ENCODE measurements around the gene SMU1.

Gene SMU1

GRCh38 chr9:33044677-33045282 lies 31.7 kb downstream of the SMU1 start:
- DNase-seq (ENCODE audit: low spot score): peak; percentile 13

- DNase-seq (ENCODE audit: low spot score): peak; percentile 93
These were observed 32.3 kb downstream of the SMU1 start for GRCh38 chr9:33044162-33044673.

- no peak for DNase-seq (ENCODE audit: low spot score)
These were observed 32.8 kb downstream of the SMU1 start for GRCh38 chr9:33043671-33044070.

GRCh38 chr9:33042473-33042872 lies 34.0 kb downstream of the SMU1 start:
- DNase-seq (ENCODE audit: low spot score): no peak

- no peak for DNase-seq (ENCODE audit: low spot score)
These were observed 34.9 kb downstream of the SMU1 start for GRCh38 chr9:33041432-33042188.

- no peak for DNase-seq (ENCODE audit: low spot score)
These were observed 35.6 kb downstream of the SMU1 start for GRCh38 chr9:33040792-33041431.

GRCh38 chr9:33032865-33033264 lies 43.6 kb downstream of the SMU1 start:
- no peak for DNase-seq (ENCODE audit: low spot score)

- DNase-seq (ENCODE audit: low spot score): no peak
These were observed 44.2 kb downstream of the SMU1 start for GRCh38 chr9:33032292-33032691.

- no peak for DNase-seq (ENCODE audit: low spot score)
These were observed 46.2 kb downstream of the SMU1 start for GRCh38 chr9:33030285-33030684.

- DNase-seq (ENCODE audit: low spot score): peak; percentile 17
These were observed 47.2 kb downstream of the SMU1 start for GRCh38 chr9:33029231-33029786.

- DNase-seq (ENCODE audit: low spot score): peak; percentile 71
These were observed 50.7 kb downstream of the SMU1 start for GRCh38 chr9:33025572-33026342.

- DNase-seq (ENCODE audit: low spot score): peak; percentile 97
These were observed 51.4 kb downstream of the SMU1 start, which contains the start of gene DNAJA1 for GRCh38 chr9:33024966-33025571. TSS of gene DNAJA1 (plus strand) at chr9:33025273. CDS start at chr9:33026485, 1,212 bp downstream.

- no peak for DNase-seq (ENCODE audit: low spot score)
These were observed 52.1 kb downstream of the SMU1 start for GRCh38 chr9:33024126-33024965.

GRCh38 chr9:33023661-33024060 lies 52.8 kb downstream of the SMU1 start:
- no peak for DNase-seq (ENCODE audit: low spot score)

GRCh38 chr9:33022755-33023154 lies 53.7 kb downstream of the SMU1 start:
- DNase-seq (ENCODE audit: low spot score): no peak

GRCh38 chr9:33022303-33022702 lies 54.2 kb downstream of the SMU1 start:
- DNase-seq (ENCODE audit: low spot score): no peak

- no peak for DNase-seq (ENCODE audit: low spot score)
These were observed 56.7 kb downstream of the SMU1 start for GRCh38 chr9:33019797-33020196.

- no peak for DNase-seq (ENCODE audit: low spot score)
These were observed 59.0 kb downstream of the SMU1 start for GRCh38 chr9:33017283-33018041.

- no peak for DNase-seq (ENCODE audit: low spot score)
These were observed 61.8 kb downstream of the SMU1 start for GRCh38 chr9:33014665-33015014.
